Breast epithelium (tissue), 3 donors: ENCODE data around the gene HNRNPL.

ENCODE experiments used
- POLR2A ChIP-seq: fragments of 450-650 bp; IDR thresholded peaks from one replicate; pipeline ENCODE4 v1.6.1; 2016; ENCODE audit warnings: antibody characterized with exemption, mild to moderate bottlenecking, moderate library complexity
- TF ChIP-seq, protein P1 (sequence below), 3 donors: fragments of 450-650 bp; IDR thresholded peaks; one replicate each; pipeline ENCODE4 v1.5.1; 2016 to 2017; ENCODE audit warnings: antibody characterized with exemption in 3 of 3, mild to moderate bottlenecking in 3 of 3, moderate library complexity in 3 of 3

DNA sequence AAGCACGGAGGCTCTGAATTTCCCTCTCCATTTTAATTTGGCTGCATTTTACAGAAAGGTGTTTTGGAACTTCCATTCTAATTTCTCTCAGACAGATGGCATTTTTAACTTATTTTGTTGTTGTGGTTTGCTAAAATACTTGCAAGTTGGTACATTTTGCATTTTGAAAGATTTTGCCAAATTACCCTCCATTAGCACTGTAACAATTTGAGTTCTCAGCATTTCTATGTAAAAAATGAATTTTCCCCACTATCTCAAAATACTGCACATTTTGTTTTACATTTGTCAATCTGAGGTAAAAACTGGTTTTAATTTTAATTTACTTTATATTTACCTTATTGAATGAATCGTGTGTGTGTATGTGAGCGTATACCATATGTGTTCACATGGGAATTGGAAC lies 7.0 kb upstream of the HNRNPL start:
- TF ChIP-seq, protein P1, sequence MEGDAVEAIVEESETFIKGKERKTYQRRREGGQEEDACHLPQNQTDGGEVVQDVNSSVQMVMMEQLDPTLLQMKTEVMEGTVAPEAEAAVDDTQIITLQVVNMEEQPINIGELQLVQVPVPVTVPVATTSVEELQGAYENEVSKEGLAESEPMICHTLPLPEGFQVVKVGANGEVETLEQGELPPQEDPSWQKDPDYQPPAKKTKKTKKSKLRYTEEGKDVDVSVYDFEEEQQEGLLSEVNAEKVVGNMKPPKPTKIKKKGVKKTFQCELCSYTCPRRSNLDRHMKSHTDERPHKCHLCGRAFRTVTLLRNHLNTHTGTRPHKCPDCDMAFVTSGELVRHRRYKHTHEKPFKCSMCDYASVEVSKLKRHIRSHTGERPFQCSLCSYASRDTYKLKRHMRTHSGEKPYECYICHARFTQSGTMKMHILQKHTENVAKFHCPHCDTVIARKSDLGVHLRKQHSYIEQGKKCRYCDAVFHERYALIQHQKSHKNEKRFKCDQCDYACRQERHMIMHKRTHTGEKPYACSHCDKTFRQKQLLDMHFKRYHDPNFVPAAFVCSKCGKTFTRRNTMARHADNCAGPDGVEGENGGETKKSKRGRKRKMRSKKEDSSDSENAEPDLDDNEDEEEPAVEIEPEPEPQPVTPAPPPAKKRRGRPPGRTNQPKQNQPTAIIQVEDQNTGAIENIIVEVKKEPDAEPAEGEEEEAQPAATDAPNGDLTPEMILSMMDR (IDR thresholded peaks at IDR 0.05), result no peak
- TF ChIP-seq POLR2A, result no peak
